HEK293T (cell line): ENCODE data around the gene FGF7.

Experiments used
- ELF4 ChIP-seq: fragments of 450-650 bp; IDR thresholded peaks from 2 replicates; pipeline ENCODE4 v1.6.1; 2017; ENCODE audit warnings: antibody characterized with exemption
- FOXA1 ChIP-seq: fragments of 450-650 bp; IDR thresholded peaks from 2 replicates; pipeline ENCODE4 v1.6.1; 2016; ENCODE audit warnings: mild to moderate bottlenecking
- FOXK2 ChIP-seq: fragments of 450-650 bp; IDR thresholded peaks from 2 replicates; pipeline ENCODE4 v1.6.1; 2016; ENCODE audit warnings: mild to moderate bottlenecking
- FOXM1 ChIP-seq: fragments of 450-650 bp; IDR thresholded peaks from 2 replicates; pipeline ENCODE4 v1.6.1; 2017; ENCODE audit warnings: mild to moderate bottlenecking, borderline replicate concordance
- HDGF ChIP-seq: fragments of 450-650 bp; IDR thresholded peaks from 2 replicates; pipeline ENCODE4 v1.6.1; 2017; ENCODE audit warnings: antibody characterized with exemption, borderline replicate concordance
- NFRKB ChIP-seq: fragments of 450-650 bp; IDR thresholded peaks from 2 replicates; pipeline ENCODE4 v1.6.1; 2016; ENCODE audit warnings: mild to moderate bottlenecking, moderate library complexity
- SP1 ChIP-seq: fragments of 450-650 bp; IDR thresholded peaks from 2 replicates; pipeline ENCODE4 v1.6.1; 2017
- SUZ12 ChIP-seq: fragments of 450-650 bp; IDR thresholded peaks from 2 replicates; pipeline ENCODE4 v1.6.1; 2016; ENCODE audit warnings: mild to moderate bottlenecking
- TARDBP ChIP-seq: fragments of 450-650 bp; IDR thresholded peaks from 2 replicates; pipeline ENCODE4 v1.6.1; 2016
- ZNF384 ChIP-seq: fragments of 450-650 bp; IDR thresholded peaks from 2 replicates; pipeline ENCODE4 v1.6.1; 2016

- no peak for TF ChIP-seq SP1
- TF ChIP-seq SUZ12: no peak
- TF ChIP-seq FOXA1: no peak
- no peak for TF ChIP-seq HDGF
- TF ChIP-seq ZNF384: no peak
- no peak for TF ChIP-seq FOXK2
- TF ChIP-seq ELF4: no peak
- no peak for TF ChIP-seq FOXM1
- no peak for TF ChIP-seq NFRKB
- TF ChIP-seq TARDBP: no peak
Observed at GRCh38 chr15:49472338-49472737, 49.3 kb downstream of the FGF7 start.
